Neural progenitor cell (in vitro differentiated cells): ENCODE measurements around the gene DNAL4. TPM values are rescaled to one million over a fixed set of nuclear protein-coding genes. Genes with fewer than 3 reads are reported as not detected.
A peak's percentile ranks its signal among the peaks of the same experiment; 100 is the strongest.

Experiments
- DNase-seq: peaks from one replicate; pipeline ENCODE4 v3.0.0-alpha.2; 2016; ENCODE audit warnings: low spot score
- H2AFZ ChIP-seq: fragments of 200-600 bp; sonication (generic); replicated peaks from 2 replicates; pipeline ENCODE4 v1.6.1; 2016; ENCODE audit warnings: antibody characterized with exemption
- H3F3A ChIP-seq: fragments of 200-600 bp; sonication (generic); 2 replicates; pipeline ENCODE4 v1.6.1; 2016; ENCODE audit warnings: antibody characterized with exemption, low read depth
- H3K27ac ChIP-seq: fragments of 200-600 bp; sonication (generic); 2 replicates; pipeline ENCODE4 v1.5.1; 2016; ENCODE audit warnings: mild to moderate bottlenecking
- H3K27me3 ChIP-seq: fragments of 200-600 bp; sonication (generic); 2 replicates; pipeline ENCODE4 v1.6.1; 2016; ENCODE audit warnings: mild to moderate bottlenecking, moderate library complexity
- H3K36me3 ChIP-seq: fragments of 200-600 bp; sonication (generic); 2 replicates; pipeline ENCODE4 v1.5.1; 2016
- H3K4me1 ChIP-seq: fragments of 200-600 bp; sonication (generic); 2 replicates; pipeline ENCODE4 v1.6.1; 2016; ENCODE audit warnings: mixed run types
- H3K4me2 ChIP-seq: fragments of 200-600 bp; sonication (generic); 2 replicates; pipeline ENCODE4 v1.6.1; 2016
- H3K4me3 ChIP-seq: fragments of 200-600 bp; sonication (generic); 2 replicates; pipeline ENCODE4 v1.5.1; 2016
- H3K79me2 ChIP-seq: fragments of 200-600 bp; sonication (generic); 2 replicates; pipeline ENCODE4 v1.6.1; 2016; ENCODE audit warnings: low read depth
- H3K9ac ChIP-seq: fragments of 200-600 bp; sonication (generic); 2 replicates; pipeline ENCODE4 v1.6.1; 2016
- H3K9me3 ChIP-seq: fragments of 200-600 bp; sonication (generic); 2 replicates; pipeline ENCODE4 v1.5.1; 2016; ENCODE audit warnings: low read depth
- H4K20me1 ChIP-seq: fragments of 200-600 bp; sonication (generic); 2 replicates; pipeline ENCODE4 v1.6.1; 2016; ENCODE audit warnings: low read depth
- H3K27ac Mint-ChIP-seq: 3 replicates; pipeline ENCODE4 v1.8.0; 2021; ENCODE audit warnings: mixed read lengths
- H3K27me3 Mint-ChIP-seq: 2 replicates; pipeline ENCODE4 v1.8.0; 2022; ENCODE audit warnings: low read depth, mild to moderate bottlenecking, inconsistent platforms, moderate library complexity, mixed read lengths; ENCODE audit not compliant: insufficient read depth
- H3K36me3 Mint-ChIP-seq: 3 replicates; pipeline ENCODE4 v1.8.0; 2021; ENCODE audit warnings: mixed read lengths
- H3K4me1 Mint-ChIP-seq: 3 replicates; pipeline ENCODE4 v1.8.0; 2021; ENCODE audit warnings: mixed read lengths
- H3K4me3 Mint-ChIP-seq: 3 replicates; pipeline ENCODE4 v1.8.0; 2021; ENCODE audit warnings: mild to moderate bottlenecking, moderate library complexity, mixed read lengths
- H3K9me3 Mint-ChIP-seq: 3 replicates; pipeline ENCODE4 v1.8.0; 2020; ENCODE audit warnings: mixed read lengths
- EZH2 ChIP-seq: fragments of 200-600 bp; sonication (generic); IDR thresholded peaks from 2 replicates; pipeline ENCODE4 v1.6.1; 2017; ENCODE audit warnings: antibody characterized with exemption, mild to moderate bottlenecking, moderate library complexity
- EZH2phosphoT487 ChIP-seq: fragments of 200-600 bp; sonication (generic); IDR thresholded peaks from 2 replicates; pipeline ENCODE4 v1.6.1; 2017; ENCODE audit warnings: antibody characterized with exemption
- total RNA-seq: library from RNA; depleted of rRNA; stranded (reverse); fragments of >200 nt; gene quantifications from 2 replicates; pipeline ENCODE4 v1.2.3, GENCODE V29; 2015; ENCODE audit warnings: low replicate concordance
- TF ChIP-seq, protein P1 (sequence below): fragments of 200-600 bp; sonication (generic); IDR thresholded peaks from 2 replicates; pipeline ENCODE4 v1.5.1; 2017; ENCODE audit warnings: antibody characterized with exemption, mild to moderate bottlenecking

Gene DNAL4
- total RNA-seq, 1 donor from 2014 or later: 10.7 TPM

- Histone ChIP-seq H3K9ac (no peak overlapping the region), H3K27me3 (peaks cover 5% of the 10 kb centered on the region), H3K4me3 (peak overlapping the region; percentile 76), H3K36me3 (no peaks in the 10 kb centered on the region), H3K79me2 (peaks cover 4% of the 10 kb centered on the region), H2AFZ (no peak overlapping the region), H3K9me3 (no peaks in the 10 kb centered on the region), H3K4me1 (peaks cover 6% of the 10 kb centered on the region), H3K27ac (no peak overlapping the region), H4K20me1 (no peaks in the 10 kb centered on the region), H3K4me2 (peak overlapping the region; percentile 96), H3F3A (no peaks in the 10 kb centered on the region)
- Mint-ChIP-seq H3K27me3 (peaks cover 6% of the 10 kb centered on the region), H3K9me3 (no peaks in the 10 kb centered on the region), H3K36me3 (no peaks in the 10 kb centered on the region), H3K4me1 (peaks cover 16% of the 10 kb centered on the region), H3K27ac (peak overlapping the region; percentile 85), H3K4me3 (peak overlapping the region; percentile 97)
- TF ChIP-seq EZH2phosphoT487 (no peak), EZH2 (no peak)
- TF ChIP-seq, protein P1, sequence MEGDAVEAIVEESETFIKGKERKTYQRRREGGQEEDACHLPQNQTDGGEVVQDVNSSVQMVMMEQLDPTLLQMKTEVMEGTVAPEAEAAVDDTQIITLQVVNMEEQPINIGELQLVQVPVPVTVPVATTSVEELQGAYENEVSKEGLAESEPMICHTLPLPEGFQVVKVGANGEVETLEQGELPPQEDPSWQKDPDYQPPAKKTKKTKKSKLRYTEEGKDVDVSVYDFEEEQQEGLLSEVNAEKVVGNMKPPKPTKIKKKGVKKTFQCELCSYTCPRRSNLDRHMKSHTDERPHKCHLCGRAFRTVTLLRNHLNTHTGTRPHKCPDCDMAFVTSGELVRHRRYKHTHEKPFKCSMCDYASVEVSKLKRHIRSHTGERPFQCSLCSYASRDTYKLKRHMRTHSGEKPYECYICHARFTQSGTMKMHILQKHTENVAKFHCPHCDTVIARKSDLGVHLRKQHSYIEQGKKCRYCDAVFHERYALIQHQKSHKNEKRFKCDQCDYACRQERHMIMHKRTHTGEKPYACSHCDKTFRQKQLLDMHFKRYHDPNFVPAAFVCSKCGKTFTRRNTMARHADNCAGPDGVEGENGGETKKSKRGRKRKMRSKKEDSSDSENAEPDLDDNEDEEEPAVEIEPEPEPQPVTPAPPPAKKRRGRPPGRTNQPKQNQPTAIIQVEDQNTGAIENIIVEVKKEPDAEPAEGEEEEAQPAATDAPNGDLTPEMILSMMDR: no peak
- DNase-seq: no peak
Observed at GRCh38 chr22:38792833-38793232, 1.1 kb downstream of the DNAL4 start.

DNA sequence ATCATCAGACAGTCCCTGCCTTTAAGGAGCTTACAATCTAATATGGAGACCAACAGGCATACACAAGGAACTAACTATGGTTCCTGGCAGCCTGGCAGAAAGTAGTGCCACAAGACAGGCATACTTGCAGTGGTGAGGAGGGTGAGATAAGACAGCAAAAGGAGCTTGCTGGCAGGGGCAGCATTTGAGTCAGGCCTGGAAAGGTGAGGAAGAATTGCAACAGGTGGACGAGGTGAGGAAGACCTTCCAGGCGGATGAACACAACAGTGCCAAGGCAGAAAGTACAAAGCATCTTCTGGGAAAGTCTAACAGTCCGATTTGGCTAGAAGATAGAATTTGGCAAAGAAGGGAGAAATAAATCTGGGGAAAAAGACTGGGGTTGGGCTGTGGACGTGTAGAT, 4.3 kb downstream of the DNAL4 start:
- Histone ChIP-seq H2AFZ (no peak overlapping the region), H3K27me3 (no peaks in the 10 kb centered on the region), H3K79me2 (peaks cover 4% of the 10 kb centered on the region), H3F3A (no peaks in the 10 kb centered on the region), H3K9me3 (no peaks in the 10 kb centered on the region), H4K20me1 (peaks cover 3% of the 10 kb centered on the region), H3K27ac (no peak overlapping the region), H3K4me1 (peaks cover 6% of the 10 kb centered on the region), H3K9ac (no peak overlapping the region), H3K36me3 (no peaks in the 10 kb centered on the region), H3K4me2 (no peak overlapping the region), H3K4me3 (no peak overlapping the region)
- TF ChIP-seq EZH2 (no peak), EZH2phosphoT487 (no peak)
- TF ChIP-seq, protein P1: no peak
- DNase-seq: no peak
- peaks cover 14% of the 10 kb centered on the region for H3K4me1 Mint-ChIP-seq
- H3K4me3 Mint-ChIP-seq: no peak overlapping the region
- no peaks in the 10 kb centered on the region for H3K36me3 Mint-ChIP-seq
- H3K9me3 Mint-ChIP-seq: no peaks in the 10 kb centered on the region
- no peak overlapping the region for H3K27ac Mint-ChIP-seq
- peaks cover 5% of the 10 kb centered on the region for H3K27me3 Mint-ChIP-seq

DNA sequence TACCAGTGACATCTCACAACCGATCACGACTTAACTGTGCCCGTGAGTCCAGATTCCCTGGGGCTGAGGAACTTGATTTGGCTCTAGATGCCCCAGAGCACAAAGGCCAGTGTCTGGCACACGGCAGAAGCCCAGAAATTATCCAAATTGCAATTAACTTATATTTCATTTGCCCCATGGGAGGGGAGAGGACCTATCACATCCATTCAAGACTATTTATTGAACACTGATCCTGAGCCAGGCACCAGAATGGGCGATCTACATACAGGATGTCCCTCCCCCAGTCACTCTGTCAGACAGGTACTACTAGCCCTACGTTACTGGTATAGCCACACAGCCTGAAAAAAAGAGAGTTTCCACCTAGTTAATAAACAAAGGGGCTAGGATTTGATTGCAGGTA, 5.1 kb downstream of the DNAL4 start:
- Mint-ChIP-seq H3K9me3 (no peaks in the 10 kb centered on the region), H3K27me3 (peaks cover 3% of the 10 kb centered on the region), H3K27ac (no peak overlapping the region), H3K4me1 (peaks cover 10% of the 10 kb centered on the region), H3K36me3 (no peaks in the 10 kb centered on the region), H3K4me3 (no peak overlapping the region)
- Histone ChIP-seq H3K79me2 (peaks cover 4% of the 10 kb centered on the region), H3K27me3 (no peaks in the 10 kb centered on the region), H3K4me1 (peaks cover 6% of the 10 kb centered on the region), H3K9ac (no peak overlapping the region), H3K36me3 (no peaks in the 10 kb centered on the region), H3K27ac (no peak overlapping the region), H4K20me1 (peaks cover 3% of the 10 kb centered on the region), H3K9me3 (no peaks in the 10 kb centered on the region), H3K4me3 (no peak overlapping the region), H2AFZ (no peak overlapping the region), H3K4me2 (no peak overlapping the region), H3F3A (no peaks in the 10 kb centered on the region)
- TF ChIP-seq EZH2: no peak
- no peak for TF ChIP-seq EZH2phosphoT487
- TF ChIP-seq, protein P1: no peak
- DNase-seq: no peak
